ENCODE measurements around the gene SSH2. TPM values are rescaled to one million over a fixed set of nuclear protein-coding genes. Genes with fewer than 3 reads are reported as not detected.

Gene SSH2
- total and polyA plus RNA-seq, 2 donors (not counting 1 experiment from before 2014, with no cell fraction given) = 51.5 to 183 TPM

- no peaks in the 10 kb centered on the region for H3K36me3 ChIP-seq (replicated peaks in 1 of 2; ENCODE audit: control extremely low read depth in 1 of 2, control insufficient read depth in 1 of 2, extremely low read depth in 1 of 2, insufficient read depth in 2 of 2, low read length in 1 of 2)
- Mint-ChIP-seq H3K9me3 (ENCODE audit: insufficient read depth) (no peaks in the 10 kb centered on the region), H3K4me3 (peak overlapping the region; percentile 90), H3K27me3 (peaks cover 5% of the 10 kb centered on the region), H3K4me1 (peaks cover 49% of the 10 kb centered on the region), H3K27ac (no peak overlapping the region)
- H3K4me1 ChIP-seq (ENCODE audit: control insufficient read depth in 2 of 2, insufficient read depth in 2 of 2, low read length in 2 of 2) = peaks cover 59 to 65% of the 10 kb centered on the region in 2 donors
- peak overlapping the region; percentile 16 to 73 (median 50) for H3K4me3 ChIP-seq (ENCODE audit: control extremely low read depth in 1 of 5, extremely low read depth in 1 of 5, insufficient read depth in 1 of 5, low read depth in 2 of 5, low read length in 4 of 5)
- TF ChIP-seq EZH2 (IDR thresholded peaks at IDR 0.05; ENCODE audit: borderline replicate concordance, insufficient read depth, low read depth, low read length, poor library complexity, severe bottlenecking) (no peak), CTCF (IDR thresholded peaks at IDR 0.05) (peak; percentile 73)
- H3K27ac ChIP-seq (ENCODE audit: low read length in 2 of 2) = no peak overlapping the region
- ATAC-seq (ENCODE audit: low read depth) (peak; percentile 34), DNase-seq (peak; percentile 89)
- no peaks in the 10 kb centered on the region for H3K9me3 ChIP-seq (ENCODE audit: control extremely low read depth in 1 of 3, control insufficient read depth in 2 of 3, insufficient read depth in 1 of 3, low read length in 2 of 3)
- peak overlapping the region; percentile 100 for H3K4me2 ChIP-seq (replicated peaks; ENCODE audit: low read depth, low read length, poor library complexity, severe bottlenecking)
- H3K79me2 ChIP-seq (ENCODE audit: control insufficient read depth, insufficient read depth, low read length) = peaks cover 6% of the 10 kb centered on the region
- H4K20me1 ChIP-seq (ENCODE audit: control insufficient read depth, insufficient read depth, low read length, poor library complexity, severe bottlenecking) = peaks cover 41% of the 10 kb centered on the region
- H3K27me3 ChIP-seq (replicated peaks in 1 of 4; ENCODE audit: control extremely low read depth in 1 of 4, control insufficient read depth in 3 of 4, insufficient read depth in 4 of 4, low read length in 3 of 4) = peaks cover 0 to 40% (median 12%) of the 10 kb centered on the region in 4 experiments
- 2% methylated on average over 68 of the region's 68 CpGs for WGBS (ENCODE audit: insufficient coverage)
- CTCF ChIA-PET = interaction anchor here (0.5 to 15.4 kb wide), 45 partner anchors 8 to 476 kb away, joined by 3 to 336 read pairs (median 5); partner anchors contain the start of genes ABHD15, ANKRD13B, GIT1 and NUFIP2
- H3K9ac ChIP-seq (ENCODE audit: low read length) = peak overlapping the region; percentile 68
- POLR2A ChIA-PET = interaction anchor here (0.5 to 1.6 kb wide), 10 partner anchors 22 to 973 kb away, joined by 3 to 12 read pairs (median 4); partner anchors contain the start of genes BLTP2 and SSH2
- intact Hi-C loops (cut with micrococcal nuclease) = loop anchor here (1.0 to 10.0 kb wide), 3 partner anchors 37 to 323 kb away; partner anchors contain the start of gene NUFIP2
- H2AFZ ChIP-seq (ENCODE audit: insufficient read depth, low read depth, low read length, poor library complexity, severe bottlenecking) = peak overlapping the region; percentile 88
Measured at GRCh38 chr17:29617481-29618271, 312.4 kb downstream of the SSH2 start.

Data from B cell (primary cell).